Caco-2 (cell line): ENCODE results near the gene TMEM203. TPM values are rescaled to one million over a fixed set of nuclear protein-coding genes. Genes with fewer than 3 reads are reported as not detected.

Source experiments
- BruUV-seq: library from RNA; stranded (reverse); fragments of 400-500 nt; replicated peaks from 2 replicates; lab custom pipeline; 2021; lab: Mats Ljungman, UMichigan
- CTCF ChIA-PET: fragments of 300-600 bp; sonication (Branson Sonifier 250); formaldehyde crosslinking; loops from one replicate; lab custom pipeline; 2022; ENCODE audit warnings: antibody characterized with exemption; lab: Charles Lee
- POLR2A ChIA-PET: fragments of 300-600 bp; sonication (Branson Sonifier 250); formaldehyde crosslinking; loops from one replicate; lab custom pipeline; 2022; ENCODE audit warnings: antibody characterized with exemption; lab: Charles Lee
- DNase-seq, 2 experiments: peaks; one replicate each; pipeline versions ENCODE4 v3.0.0 to v3.0.0-alpha.2; 2020 to 2022
- H3K27me3 ChIP-seq: replicated peaks from 2 replicates; pipeline ENCODE4 v1.6.0; 2011; ENCODE audit warnings: low read length; ENCODE audit not compliant: control insufficient read depth, insufficient read depth
- H3K36me3 ChIP-seq: 2 replicates; pipeline ENCODE4 v1.5.1; 2011; ENCODE audit warnings: low read length; ENCODE audit not compliant: control insufficient read depth, insufficient read depth
- H3K4me1 ChIP-seq: fragments of 250-450 bp; sonication (Bioruptor Pico); 2 replicates; pipeline ENCODE4 v1.5.1; 2020; ENCODE audit warnings: mild to moderate bottlenecking
- H3K4me3 ChIP-seq: 2 replicates; pipeline ENCODE4 v1.5.1; 2011; ENCODE audit warnings: low read depth, mild to moderate bottlenecking, control low read depth, low read length
- H3K9me3 ChIP-seq: fragments of 250-450 bp; sonication (Bioruptor Pico); 2 replicates; pipeline ENCODE4 v1.5.1; 2020; ENCODE audit warnings: mild to moderate bottlenecking, moderate library complexity
- H3K27ac Mint-ChIP-seq: one replicate; pipeline ENCODE4 v1.8.0; 2022; ENCODE audit warnings: mixed read lengths; ENCODE audit not compliant: unreplicated experiment
- H3K27me3 Mint-ChIP-seq: one replicate; pipeline ENCODE4 v1.8.0; 2022; ENCODE audit warnings: mixed read lengths; ENCODE audit not compliant: insufficient read depth, unreplicated experiment
- H3K36me3 Mint-ChIP-seq: one replicate; pipeline ENCODE4 v1.8.0; 2022; ENCODE audit warnings: mild to moderate bottlenecking, mixed read lengths; ENCODE audit not compliant: insufficient read depth, unreplicated experiment
- H3K4me1 Mint-ChIP-seq: one replicate; pipeline ENCODE4 v1.8.0; 2022; ENCODE audit warnings: low read depth, mixed read lengths; ENCODE audit not compliant: unreplicated experiment
- H3K4me3 Mint-ChIP-seq: one replicate; pipeline ENCODE4 v1.8.0; 2022; ENCODE audit warnings: mild to moderate bottlenecking, moderate library complexity, mixed read lengths; ENCODE audit not compliant: unreplicated experiment
- H3K9me3 Mint-ChIP-seq: one replicate; pipeline ENCODE4 v1.8.0; 2022; ENCODE audit warnings: mixed read lengths; ENCODE audit not compliant: unreplicated experiment
- CTCF ChIP-seq, 2 experiments: fragments of 200-600 bp in 1 of 2; IDR thresholded peaks; 1 replicate in 1 of 2; 2 replicates in 1 of 2; pipeline versions ENCODE4 v1.5.1 to v1.8.0; 2011 to 2022; ENCODE audit warnings: antibody characterized with exemption in 1 of 2, control low read depth in 1 of 2, inconsistent platforms in 1 of 2, low read depth in 1 of 2, low read length in 1 of 2, mild to moderate bottlenecking in 1 of 2, moderate library complexity in 1 of 2; ENCODE audit not compliant: insufficient read depth in 1 of 2, severe bottlenecking in 1 of 2, unreplicated experiment in 1 of 2
- intact Hi-C: fragments of 100-400 bp; cut with micrococcal nuclease; formaldehyde crosslinking; loops from one replicate; pipeline ENCODE4 v1.10.0; 2022; ENCODE audit not compliant: unreplicated experiment
- total RNA-seq: library from RNA; stranded (reverse); gene quantifications from 2 replicates; pipeline ENCODE4 v1.2.3, GENCODE V29; 2022

The TMEM203 gene
- total RNA-seq, 1 experiment from 2014 or later = 38.4 TPM

DNA sequence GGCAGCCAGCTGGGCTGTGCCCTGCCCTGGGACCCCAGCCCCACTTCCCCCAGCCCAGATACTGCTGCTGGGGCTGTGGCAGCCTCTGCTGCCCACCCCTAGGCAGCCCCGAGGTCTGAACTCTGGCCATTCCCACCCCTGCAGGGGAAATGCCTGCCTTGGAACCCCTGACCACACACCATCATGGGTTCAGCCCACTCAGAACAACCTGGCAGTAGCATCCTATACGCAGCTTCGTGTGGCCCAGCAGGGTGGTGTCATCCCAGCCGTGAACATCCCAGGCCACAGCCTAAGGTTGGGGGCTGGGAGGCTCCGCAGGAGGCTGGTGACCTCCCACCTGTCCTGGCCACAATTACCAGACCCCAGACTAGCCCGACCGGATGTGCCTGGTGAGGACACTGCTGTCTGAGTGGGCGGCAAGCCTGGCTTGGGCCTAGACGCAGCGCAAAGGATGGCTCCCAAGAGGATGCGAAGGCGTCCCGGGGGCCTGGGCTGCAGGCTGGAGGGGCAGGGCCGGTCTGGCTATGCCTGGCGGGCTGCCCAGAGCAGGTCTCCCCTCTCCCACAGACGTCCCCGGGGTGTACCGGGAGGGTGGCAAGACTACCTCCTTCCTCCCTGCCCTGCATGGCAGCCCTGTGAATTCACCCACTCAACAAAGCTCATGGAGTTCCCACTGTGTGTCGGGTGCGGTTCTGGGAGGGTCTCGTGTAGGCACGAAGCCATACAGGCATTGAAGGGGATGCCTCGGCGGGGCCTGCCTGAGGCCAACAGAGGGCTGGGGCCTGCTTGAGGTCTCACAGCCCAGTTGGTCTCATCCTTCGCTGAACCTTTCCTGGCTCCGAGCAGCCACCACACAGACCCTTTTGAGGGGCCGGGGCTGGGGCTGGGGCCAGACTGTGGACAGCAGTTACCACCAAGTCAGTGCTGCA lies 23.8 kb upstream of the TMEM203 start:
- no peak overlapping the region for H3K27ac Mint-ChIP-seq
- no peak for TF ChIP-seq CTCF (IDR thresholded peaks at IDR 0.05; ENCODE audit: insufficient read depth in 1 of 2, low read depth in 1 of 2, low read length in 1 of 2, severe bottlenecking in 1 of 2, unreplicated experiment in 1 of 2)
- H3K36me3 Mint-ChIP-seq = peaks cover 4% of the 10 kb centered on the region
- H3K4me1 Mint-ChIP-seq = peaks cover 13% of the 10 kb centered on the region
- H3K4me3 ChIP-seq = no peak overlapping the region
- H3K4me1 ChIP-seq = peaks cover 38% of the 10 kb centered on the region
- intact Hi-C loops = no loop called here
- no peak overlapping the region for H3K4me3 Mint-ChIP-seq
- no peaks in the 10 kb centered on the region for H3K9me3 Mint-ChIP-seq
- no TSS peak for BruUV-seq
- no peaks in the 10 kb centered on the region for H3K36me3 ChIP-seq
- no peaks in the 10 kb centered on the region for H3K27me3 ChIP-seq
- CTCF ChIA-PET = interaction anchor here (0.6 to 0.7 kb wide), 2 partner anchors 11 to 180 kb away, joined by 3 to 5 read pairs; no protein-coding TSS in a partner anchor
- POLR2A ChIA-PET = interaction anchor here (0.6 to 0.7 kb wide), 2 partner anchors 12 to 59 kb away, joined by 3 to 4 read pairs; partner anchors contain the start of gene TUBB4B
- no peaks in the 10 kb centered on the region for H3K27me3 Mint-ChIP-seq
- DNase-seq = no peak
- no peaks in the 10 kb centered on the region for H3K9me3 ChIP-seq

DNA sequence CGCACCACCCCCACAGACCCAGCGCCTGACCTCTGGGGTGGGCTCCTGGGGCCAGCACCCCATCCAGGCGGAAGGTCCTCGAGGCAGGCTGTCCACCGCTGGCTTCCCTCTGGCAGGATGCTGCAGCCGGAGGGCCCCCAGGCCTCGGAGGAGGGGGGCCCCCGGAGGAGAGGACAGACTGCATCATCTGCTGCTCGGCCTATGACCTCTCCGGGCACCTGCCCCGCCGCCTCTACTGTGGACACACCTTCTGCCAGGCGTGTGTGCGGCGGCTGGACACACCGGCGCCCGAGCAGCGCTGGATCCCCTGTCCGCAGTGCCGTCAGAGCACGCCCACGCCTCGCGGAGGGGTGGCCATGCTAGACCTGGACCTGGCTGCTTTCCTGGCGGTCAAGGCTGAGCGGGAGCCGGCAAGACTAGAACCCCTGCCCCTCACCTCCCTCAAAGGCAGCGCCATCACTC lies 23.1 kb upstream of the TMEM203 start:
- no TSS peak for BruUV-seq
- H3K9me3 ChIP-seq = no peaks in the 10 kb centered on the region
- CTCF ChIA-PET = interaction anchor here (1.7 kb wide), 1 partner anchor 14 kb away, joined by 8 read pairs; no protein-coding TSS in a partner anchor
- Mint-ChIP-seq H3K4me1 (peaks cover 13% of the 10 kb centered on the region), H3K27me3 (no peaks in the 10 kb centered on the region), H3K36me3 (peaks cover 2% of the 10 kb centered on the region), H3K4me3 (no peak overlapping the region), H3K27ac (no peak overlapping the region), H3K9me3 (no peaks in the 10 kb centered on the region)
- H3K36me3 ChIP-seq = no peaks in the 10 kb centered on the region
- no peak for DNase-seq
- intact Hi-C loops = no loop called here
- H3K4me3 ChIP-seq = no peak overlapping the region
- TF ChIP-seq CTCF (IDR thresholded peaks at IDR 0.05; ENCODE audit: insufficient read depth in 1 of 2, low read depth in 1 of 2, low read length in 1 of 2, severe bottlenecking in 1 of 2, unreplicated experiment in 1 of 2) = no peak
- H3K4me1 ChIP-seq = peaks cover 38% of the 10 kb centered on the region
- no peaks in the 10 kb centered on the region for H3K27me3 ChIP-seq
- POLR2A ChIA-PET = no interaction called here

DNA sequence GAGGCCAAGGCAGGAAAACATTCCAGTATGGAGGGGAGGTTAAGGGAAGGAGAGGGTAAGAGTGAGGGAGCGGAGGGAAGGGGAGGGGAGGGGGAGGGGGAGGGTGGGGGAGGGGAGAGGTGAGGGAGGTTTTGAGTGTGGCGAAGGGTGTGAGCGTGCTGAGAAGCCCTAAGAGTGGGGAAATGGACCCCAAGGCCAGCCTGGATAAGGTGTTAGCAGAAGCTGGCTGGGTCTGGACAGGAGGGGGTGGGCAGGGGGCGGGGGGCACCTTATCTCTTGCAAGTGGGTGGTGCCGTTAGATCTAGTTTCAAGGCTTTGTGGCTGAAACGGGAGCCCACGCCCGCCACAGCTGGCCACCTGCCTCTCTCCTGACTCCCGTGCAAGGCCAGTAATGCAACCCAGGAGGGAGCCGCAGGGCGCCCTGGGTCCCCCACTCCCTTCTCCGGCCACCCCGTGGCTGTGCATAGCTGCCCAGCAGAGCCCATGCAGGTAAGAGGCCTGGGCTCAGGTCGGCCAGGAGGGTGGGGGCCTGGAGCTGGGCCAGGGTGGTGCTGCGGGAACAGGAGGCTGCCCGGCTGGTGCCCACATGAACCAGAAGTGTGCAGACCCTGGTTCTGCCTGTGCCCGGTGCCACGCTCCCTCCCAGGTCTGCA lies 22.5 kb upstream of the TMEM203 start:
- Mint-ChIP-seq H3K9me3 (no peaks in the 10 kb centered on the region), H3K27me3 (no peaks in the 10 kb centered on the region), H3K4me1 (peaks cover 13% of the 10 kb centered on the region), H3K27ac (no peak overlapping the region), H3K4me3 (no peak overlapping the region), H3K36me3 (peaks cover 8% of the 10 kb centered on the region)
- CTCF ChIA-PET = interaction anchor here (0.6 to 2.4 kb wide), 13 partner anchors 9 to 181 kb away, joined by 3 to 20 read pairs (median 6); partner anchors contain the start of genes ANAPC2, LRRC26 and SSNA1
- intact Hi-C loops = loop anchor here (1.0 to 2.0 kb wide), 4 partner anchors 8 to 111 kb away; partner anchors contain the start of genes ANAPC2 and SSNA1
- POLR2A ChIA-PET = interaction anchor here (1.0 kb wide), 1 partner anchor 9 kb away, joined by 3 read pairs; no protein-coding TSS in a partner anchor
- no TSS peak for BruUV-seq
- no peak for TF ChIP-seq CTCF (IDR thresholded peaks at IDR 0.05; ENCODE audit: insufficient read depth in 1 of 2, low read depth in 1 of 2, low read length in 1 of 2, severe bottlenecking in 1 of 2, unreplicated experiment in 1 of 2)
- Histone ChIP-seq H3K9me3 (no peaks in the 10 kb centered on the region), H3K4me3 (no peak overlapping the region), H3K27me3 (no peaks in the 10 kb centered on the region), H3K36me3 (no peaks in the 10 kb centered on the region), H3K4me1 (peaks cover 38% of the 10 kb centered on the region)
- DNase-seq = no peak
